MM.1S (cell line): ENCODE measurements around the gene NAT8L.

Experiments used
- CTCF ChIP-seq: fragments of 300-600 bp; sonication (generic); IDR thresholded peaks from 2 replicates; pipeline ENCODE4 v1.5.1; 2016; ENCODE audit warnings: antibody characterized with exemption, low read length, mixed read lengths
- EZH2 ChIP-seq: fragments of 300-600 bp; sonication (generic); optimal IDR thresholded peaks from 2 replicates; pipeline ENCODE3; 2017; ENCODE audit warnings: low read depth, mild to moderate bottlenecking, antibody characterized with exemption, low read length, mixed read lengths
- EZH2phosphoT487 ChIP-seq: fragments of 300-600 bp; sonication (generic); IDR thresholded peaks from 2 replicates; pipeline ENCODE4 v1.6.1; 2018; ENCODE audit warnings: antibody characterized with exemption, low read length

GRCh38 chr4:2044119-2044485 is 15.0 kb upstream of the NAT8L start:
- TF ChIP-seq EZH2, result no peak
- TF ChIP-seq CTCF, result no peak
- no peak for TF ChIP-seq EZH2phosphoT487
